Erythroblast (primary cell): ENCODE data around the gene ARHGEF3.

Experiments
- GATA1 ChIP-seq: IDR thresholded peaks from 2 replicates; pipeline ENCODE4 v1.6.1; 2011; ENCODE audit warnings: low read depth, mild to moderate bottlenecking, control low read depth, low read length, moderate library complexity
- POLR2A ChIP-seq: IDR thresholded peaks from 2 replicates; pipeline ENCODE4 v1.6.1; 2011; ENCODE audit warnings: mild to moderate bottlenecking, low read length

DNA sequence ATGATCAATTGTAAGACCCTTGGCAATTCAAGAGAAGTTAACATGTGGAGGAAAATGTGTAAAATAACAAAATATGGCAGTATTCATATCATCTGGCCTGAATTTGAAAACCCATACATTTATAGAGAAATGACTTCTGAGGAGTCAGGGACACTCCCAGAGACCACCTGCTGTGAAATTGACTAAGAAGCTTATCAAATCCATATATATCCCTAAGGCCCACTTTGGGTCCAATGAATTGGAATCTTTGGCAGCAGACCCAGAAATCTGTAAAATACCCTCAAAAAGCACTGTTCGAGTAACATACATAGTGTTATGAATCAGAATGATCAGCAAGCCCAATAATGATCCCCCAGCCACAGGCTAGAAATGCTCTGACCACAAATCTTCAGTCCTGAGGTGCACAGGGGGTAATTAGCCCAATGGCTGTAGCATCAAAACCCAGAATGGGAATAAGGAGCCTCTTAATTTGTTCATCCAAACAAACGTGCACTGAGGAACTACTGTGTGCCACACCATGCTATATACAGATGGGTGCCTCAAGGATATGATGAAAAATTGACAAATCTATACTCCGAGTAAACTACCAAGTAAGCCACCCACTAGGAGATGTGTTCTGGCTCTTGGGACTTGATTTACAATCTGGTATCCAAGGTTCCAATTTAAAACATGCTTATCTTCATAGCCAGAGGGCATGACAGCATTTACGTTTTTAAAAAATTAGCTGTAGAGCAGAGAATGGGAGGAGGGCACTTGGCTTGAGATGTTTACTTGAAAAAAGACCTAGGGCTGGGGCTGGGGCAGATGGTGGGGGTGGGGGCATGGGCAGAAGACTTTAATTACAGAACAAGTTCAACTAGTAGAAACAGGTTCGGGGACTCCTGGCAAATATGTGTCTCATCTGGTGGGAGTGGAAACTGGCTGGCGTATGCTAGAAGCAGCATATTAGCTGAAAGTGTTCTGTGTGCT lies 9.1 kb upstream of the ARHGEF3 start:
- TF ChIP-seq POLR2A (no peak), GATA1 (no peak)
